Loucy (cell line): ENCODE measurements around the gene MOCOS.

Experiments used
- H2AFZ ChIP-seq: fragments of 200-600 bp; sonication (generic); 2 replicates; pipeline ENCODE4 v1.6.0; 2016; ENCODE audit warnings: antibody characterized with exemption, mild to moderate bottlenecking, low read length, moderate library complexity
- H3F3A ChIP-seq: fragments of 200-600 bp; 2 replicates; pipeline ENCODE4 v1.6.0; 2016; ENCODE audit warnings: antibody characterized with exemption, low read depth, mild to moderate bottlenecking
- H3K27me3 ChIP-seq: fragments of 200-600 bp; sonication (generic); 2 replicates; pipeline ENCODE4 v1.6.1; 2014; ENCODE audit warnings: low read length, mild to moderate bottlenecking; ENCODE audit not compliant: insufficient read depth, poor library complexity, severe bottlenecking
- H3K36me3 ChIP-seq: fragments of 200-600 bp; sonication (generic); 2 replicates; pipeline ENCODE4 v1.6.1; 2016; ENCODE audit warnings: low read length; ENCODE audit not compliant: insufficient read depth
- H3K4me1 ChIP-seq: fragments of 200-600 bp; sonication (generic); 2 replicates; pipeline ENCODE4 v1.5.1; 2014; ENCODE audit warnings: low read length, mild to moderate bottlenecking; ENCODE audit not compliant: insufficient read depth, poor library complexity, severe bottlenecking
- H3K4me2 ChIP-seq: fragments of 200-600 bp; sonication (generic); 2 replicates; pipeline ENCODE4 v1.6.0; 2014; ENCODE audit warnings: antibody characterized with exemption, low read length, low read depth, mild to moderate bottlenecking; ENCODE audit not compliant: poor library complexity, severe bottlenecking
- H3K4me3 ChIP-seq: fragments of 200-600 bp; sonication (generic); 2 replicates; pipeline ENCODE4 v1.5.1; 2014; ENCODE audit warnings: low read length, mild to moderate bottlenecking, mixed read lengths; ENCODE audit not compliant: poor library complexity, severe bottlenecking
- H3K79me2 ChIP-seq: fragments of 200-600 bp; sonication (generic); 2 replicates; pipeline ENCODE4 v1.6.1; 2014; ENCODE audit warnings: low read length; ENCODE audit not compliant: insufficient read depth
- H3K9ac ChIP-seq: fragments of 200-600 bp; sonication (generic); 2 replicates; pipeline ENCODE4 v1.6.0; 2014; ENCODE audit warnings: mild to moderate bottlenecking, low read depth, low read length, moderate library complexity; ENCODE audit not compliant: poor library complexity, severe bottlenecking
- H3K9me2 ChIP-seq: fragments of 200-600 bp; sonication (generic); replicated peaks from 2 replicates; pipeline ENCODE4 v1.6.1; 2016; ENCODE audit warnings: low read depth, low read length, mixed read lengths
- H3K9me3 ChIP-seq: fragments of 200-600 bp; sonication (generic); 2 replicates; pipeline ENCODE4 v1.6.1; 2014; ENCODE audit warnings: mild to moderate bottlenecking, antibody characterized with exemption, low read length, low read depth; ENCODE audit not compliant: insufficient read depth
- H4K20me1 ChIP-seq: fragments of 200-600 bp; sonication (generic); 2 replicates; pipeline ENCODE4 v1.6.0; 2014; ENCODE audit warnings: antibody characterized with exemption, low read length, mild to moderate bottlenecking; ENCODE audit not compliant: insufficient read depth, poor library complexity, severe bottlenecking
- CTCF ChIP-seq: fragments of 200-600 bp; sonication (generic); conservative IDR thresholded peaks from 2 replicates; pipeline ENCODE4 v1.5.1; 2014; ENCODE audit warnings: mild to moderate bottlenecking, antibody characterized with exemption, low read length
- EZH2phosphoT487 ChIP-seq: fragments of 200-600 bp; IDR thresholded peaks from 2 replicates; pipeline ENCODE4 v1.6.1; 2018; ENCODE audit warnings: antibody characterized with exemption, mild to moderate bottlenecking, moderate library complexity, borderline replicate concordance

MOCOS gene

GRCh38 chr18:36195427-36196122 is 8.3 kb downstream of the MOCOS start:
- no peaks in the 10 kb centered on the region for H3K79me2 ChIP-seq
- H3K9me3 ChIP-seq: no peaks in the 10 kb centered on the region
- TF ChIP-seq EZH2phosphoT487 (no peak), CTCF (no peak)
- no peak overlapping the region for H2AFZ ChIP-seq
- H4K20me1 ChIP-seq: no peaks in the 10 kb centered on the region
- H3K4me2 ChIP-seq: no peak overlapping the region
- H3K36me3 ChIP-seq: no peaks in the 10 kb centered on the region
- H3K9me2 ChIP-seq: no peaks in the 10 kb centered on the region
- no peak overlapping the region for H3K4me3 ChIP-seq
- no peaks in the 10 kb centered on the region for H3K4me1 ChIP-seq
- no peaks in the 10 kb centered on the region for H3F3A ChIP-seq
- no peak overlapping the region for H3K9ac ChIP-seq
- H3K27me3 ChIP-seq: no peaks in the 10 kb centered on the region

GRCh38 chr18:36196238-36196995 is 9.1 kb downstream of the MOCOS start:
- no peaks in the 10 kb centered on the region for H4K20me1 ChIP-seq
- H3K27me3 ChIP-seq: no peaks in the 10 kb centered on the region
- H3K36me3 ChIP-seq: no peaks in the 10 kb centered on the region
- TF ChIP-seq CTCF (no peak), EZH2phosphoT487 (no peak)
- no peaks in the 10 kb centered on the region for H3K4me1 ChIP-seq
- H3K9me2 ChIP-seq: no peaks in the 10 kb centered on the region
- no peak overlapping the region for H3K9ac ChIP-seq
- no peak overlapping the region for H3K4me2 ChIP-seq
- no peak overlapping the region for H2AFZ ChIP-seq
- H3F3A ChIP-seq: no peaks in the 10 kb centered on the region
- no peak overlapping the region for H3K4me3 ChIP-seq
- H3K9me3 ChIP-seq: no peaks in the 10 kb centered on the region
- H3K79me2 ChIP-seq: no peaks in the 10 kb centered on the region

DNA sequence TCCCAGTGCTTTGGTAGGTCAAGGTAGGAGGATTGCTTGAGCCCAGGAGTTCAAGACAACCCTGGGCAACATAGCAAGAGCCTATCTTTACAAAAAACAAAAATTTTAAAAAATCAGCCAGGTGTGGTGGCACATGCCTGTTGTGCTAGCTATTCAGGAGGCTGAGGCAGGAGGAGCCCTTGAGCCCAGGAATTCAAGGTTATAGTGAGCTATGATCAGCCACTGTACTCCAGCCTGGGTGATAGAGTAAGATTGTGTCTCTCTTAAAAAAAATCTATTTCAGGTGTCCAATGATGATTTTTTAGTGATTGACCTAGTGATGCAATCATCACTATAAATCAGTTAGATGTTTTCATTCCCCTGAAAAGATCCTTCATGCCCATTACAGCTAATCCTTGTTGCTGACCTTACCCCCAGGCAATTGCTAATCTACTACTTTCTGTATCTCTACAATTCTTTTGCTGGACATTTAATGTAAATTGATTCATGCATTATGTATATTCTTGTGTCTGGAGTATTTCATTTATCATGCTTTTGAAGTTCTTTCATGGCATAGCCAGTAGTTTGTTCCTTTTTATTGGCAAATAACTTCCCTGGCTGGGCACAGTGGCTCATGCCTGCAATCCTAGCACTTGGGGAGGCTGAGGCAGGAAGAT is 10.3 kb downstream of the MOCOS start:
- no peak overlapping the region for H3K4me2 ChIP-seq
- no peak overlapping the region for H2AFZ ChIP-seq
- no peaks in the 10 kb centered on the region for H3K4me1 ChIP-seq
- H3K36me3 ChIP-seq: no peaks in the 10 kb centered on the region
- H3K9ac ChIP-seq: no peak overlapping the region
- H3K9me2 ChIP-seq: no peaks in the 10 kb centered on the region
- no peak for TF ChIP-seq EZH2phosphoT487
- no peak for TF ChIP-seq CTCF
- no peaks in the 10 kb centered on the region for H3K79me2 ChIP-seq
- no peaks in the 10 kb centered on the region for H4K20me1 ChIP-seq
- no peaks in the 10 kb centered on the region for H3K9me3 ChIP-seq
- no peaks in the 10 kb centered on the region for H3F3A ChIP-seq
- no peak overlapping the region for H3K4me3 ChIP-seq
- H3K27me3 ChIP-seq: no peaks in the 10 kb centered on the region
